Measurements from ENCODE around the gene PAIP2B. TPM values are rescaled to one million over a fixed set of nuclear protein-coding genes. Genes with fewer than 3 reads are reported as not detected.

The PAIP2B gene
- total and polyA plus RNA-seq, 2 of the 13 experiments (the other 11 are each of a cell fraction or from before 2014, with no cell fraction given), result 0.16 to 0.29 TPM

DNA sequence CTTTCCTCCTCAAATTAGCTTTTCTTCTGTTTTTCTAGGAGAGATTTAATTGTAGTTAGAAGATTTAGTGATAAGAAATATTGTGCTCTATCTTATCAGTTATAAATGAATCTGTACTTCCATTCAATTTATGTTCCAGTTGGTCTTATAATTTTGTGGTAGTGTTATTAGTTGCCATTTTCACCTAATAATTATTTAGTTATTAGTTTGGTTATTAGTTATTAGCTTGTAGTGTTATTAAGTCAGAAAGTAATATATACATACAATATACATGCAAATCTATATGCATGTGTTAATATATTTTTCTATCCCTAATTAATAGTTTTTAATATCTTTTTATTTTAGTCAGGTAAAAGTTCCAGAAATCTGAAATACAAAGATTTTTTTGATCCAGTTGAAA, 93.3 kb downstream of the PAIP2B start:
- Histone ChIP-seq H3K4me1 (ENCODE audit: insufficient read depth, low read length) (peaks cover 48% of the 10 kb centered on the region), H3K27ac (ENCODE audit: extremely low read length, insufficient read depth, low read length) (no peak overlapping the region), H3K79me2 (ENCODE audit: insufficient read depth, low read length) (peaks cover 61% of the 10 kb centered on the region), H3K27me3 (ENCODE audit: control insufficient read depth in 1 of 2, insufficient read depth in 2 of 2, low read length in 2 of 2) (no peaks in the 10 kb centered on the region; a peak in 1 of 5 replicates), H3K36me3 (replicated peaks in 1 of 2; ENCODE audit: control insufficient read depth in 1 of 2, insufficient read depth in 2 of 2, low read length in 2 of 2) (peaks cover 17 to 52% of the 10 kb centered on the region in 2 experiments), H3K9me3 (ENCODE audit: low read length) (no peaks in the 10 kb centered on the region), H3K4me2 (ENCODE audit: low read depth, low read length) (peak overlapping the region; percentile 96), H3K4me3 (replicated peaks in 1 of 3; ENCODE audit: insufficient read depth in 1 of 3, low read depth in 2 of 3, low read length in 3 of 3) (peak overlapping the region in 2 of 3 experiments; percentile 56 to 94; a peak in 2 of 6 replicates), H2AFZ (ENCODE audit: low read length) (no peak overlapping the region), H4K20me1 (ENCODE audit: insufficient read depth, low read length) (peaks cover 8% of the 10 kb centered on the region; the same call in 1 of the 2 replicates), H3K9ac (ENCODE audit: insufficient read depth, low read depth, low read length) (0 out of 2 replicates have a peak overlapping the region, but pooled peaks have one; percentile 17)
- POLR2A ChIA-PET, result no interaction called here
- ATAC-seq, result no peak
- FAIRE-seq, result no peak
- CTCF ChIA-PET (ENCODE audit: low intra/inter-chr PET ratio, low total read pairs), result no interaction called here
- in situ Hi-C loops (cut with HindIII; ENCODE audit: extremely low pct_ligation_motif_present, low pct_unique_long_range_greater_than_20kb) (no loop called here), intact Hi-C loops (cut with micrococcal nuclease; ENCODE audit: unreplicated experiment) (no loop called here)
- BruUV-seq (replicated peaks), result no TSS peak
- DNase-seq (ENCODE audit: low spot score), result no peak
- TF ChIP-seq ZFP91 (CRISPR knock-in tag; IDR thresholded peaks at IDR 0.05; ENCODE audit: borderline replicate concordance) (no peak), POGZ (CRISPR knock-in tag; IDR thresholded peaks at IDR 0.05) (no peak), ZNF207 (IDR thresholded peaks at IDR 0.05; ENCODE audit: borderline replicate concordance) (no peak), HMG20A (CRISPR knock-in tag; IDR thresholded peaks at IDR 0.05; ENCODE audit: borderline replicate concordance) (no peak), PAF1 (CRISPR knock-in tag; IDR thresholded peaks at IDR 0.05) (no peak), EEA1 (CRISPR knock-in tag; IDR thresholded peaks at IDR 0.05; ENCODE audit: borderline replicate concordance) (no peak), ZNF556 (CRISPR knock-in tag; IDR thresholded peaks at IDR 0.05; ENCODE audit: borderline replicate concordance) (no peak), ZNF678 (CRISPR knock-in tag; IDR thresholded peaks at IDR 0.05) (no peak), REPIN1 (CRISPR knock-in tag; IDR thresholded peaks at IDR 0.05; ENCODE audit: borderline replicate concordance, low read depth) (no peak), ZNF687 (CRISPR knock-in tag; IDR thresholded peaks at IDR 0.05) (no peak), GABPB1 (CRISPR knock-in tag; IDR thresholded peaks at IDR 0.05) (no peak), ZFP41 (CRISPR knock-in tag; IDR thresholded peaks at IDR 0.05; ENCODE audit: borderline replicate concordance) (no peak), NCOA1 (CRISPR knock-in tag; IDR thresholded peaks at IDR 0.05) (no peak), SRF (IDR thresholded peaks at IDR 0.05; ENCODE audit: low read depth, low read length) (no peak), CEBPG (CRISPR knock-in tag; IDR thresholded peaks at IDR 0.05) (no peak)
- TF ChIP-seq, protein P1, sequence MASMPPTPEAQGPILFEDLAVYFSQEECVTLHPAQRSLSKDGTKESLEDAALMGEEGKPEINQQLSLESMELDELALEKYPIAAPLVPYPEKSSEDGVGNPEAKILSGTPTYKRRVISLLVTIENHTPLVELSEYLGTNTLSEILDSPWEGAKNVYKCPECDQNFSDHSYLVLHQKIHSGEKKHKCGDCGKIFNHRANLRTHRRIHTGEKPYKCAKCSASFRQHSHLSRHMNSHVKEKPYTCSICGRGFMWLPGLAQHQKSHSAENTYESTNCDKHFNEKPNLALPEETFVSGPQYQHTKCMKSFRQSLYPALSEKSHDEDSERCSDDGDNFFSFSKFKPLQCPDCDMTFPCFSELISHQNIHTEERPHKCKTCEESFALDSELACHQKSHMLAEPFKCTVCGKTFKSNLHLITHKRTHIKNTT (CRISPR knock-in tag; IDR thresholded peaks at IDR 0.05), result no peak
- TF ChIP-seq, protein P2, sequence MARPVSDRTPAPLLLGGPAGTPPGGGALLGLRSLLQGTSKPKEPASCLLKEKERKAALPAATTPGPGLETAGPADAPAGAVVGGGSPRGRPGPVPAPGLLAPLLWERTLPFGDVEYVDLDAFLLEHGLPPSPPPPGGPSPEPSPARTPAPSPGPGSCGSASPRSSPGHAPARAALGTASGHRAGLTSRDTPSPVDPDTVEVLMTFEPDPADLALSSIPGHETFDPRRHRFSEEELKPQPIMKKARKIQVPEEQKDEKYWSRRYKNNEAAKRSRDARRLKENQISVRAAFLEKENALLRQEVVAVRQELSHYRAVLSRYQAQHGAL (CRISPR knock-in tag; IDR thresholded peaks at IDR 0.05; ENCODE audit: not compliant biosample characterization), result no peak
- TF ChIP-seq, protein P3, sequence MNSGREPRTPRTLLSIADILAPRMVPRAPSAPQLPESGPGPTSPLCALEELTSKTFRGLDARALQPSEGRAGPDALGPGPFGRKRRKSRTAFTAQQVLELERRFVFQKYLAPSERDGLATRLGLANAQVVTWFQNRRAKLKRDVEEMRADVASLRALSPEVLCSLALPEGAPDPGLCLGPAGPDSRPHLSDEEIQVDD (CRISPR knock-in tag; IDR thresholded peaks at IDR 0.05; ENCODE audit: borderline replicate concordance), result no peak
